ENCODE measurements around the gene OR51B4. TPM values are rescaled to one million over a fixed set of nuclear protein-coding genes. Genes with fewer than 3 reads are reported as not detected.

The OR51B4 gene
- total RNA-seq, 1 experiment from 2014 or later = not detected

DNA sequence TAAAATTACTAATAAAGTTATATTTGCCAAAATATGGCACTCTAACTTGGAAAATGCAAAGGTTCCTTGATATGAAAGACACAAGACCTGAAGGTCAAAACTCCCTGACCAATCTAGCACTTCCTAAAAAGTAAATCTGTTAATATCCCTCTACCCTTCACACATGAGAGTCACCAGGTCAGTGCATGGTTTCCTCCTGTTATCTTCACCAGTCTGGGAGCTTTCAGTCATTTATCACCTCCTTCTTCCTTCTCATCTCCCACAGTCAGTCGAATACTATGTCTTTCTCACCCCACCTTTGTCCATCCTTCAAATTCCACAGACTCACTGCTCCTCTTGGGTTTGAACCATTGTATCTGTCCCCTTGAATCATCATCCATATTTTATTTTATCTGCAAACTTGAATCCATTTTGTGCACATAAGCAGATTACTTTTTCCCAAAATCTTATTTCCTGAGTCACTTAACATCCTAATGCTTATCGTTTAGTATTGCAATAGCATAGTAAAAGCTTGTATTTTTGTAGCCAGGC, 34.6 kb downstream of the OR51B4 start:
- no peak overlapping the region for H2BK20ac ChIP-seq (ENCODE audit: low read depth, low read length, poor library complexity, severe bottlenecking)
- H3K4me3 Mint-ChIP-seq = no peak overlapping the region
- H3T11ph ChIP-seq (ENCODE audit: low read length) = no peak overlapping the region
- no peak overlapping the region for H4K5ac ChIP-seq (ENCODE audit: insufficient read length, low read depth, low read length)
- H2BK5ac ChIP-seq (ENCODE audit: insufficient read length, low read length) = no peak overlapping the region
- no peaks in the 10 kb centered on the region for H4K20me1 ChIP-seq (ENCODE audit: control insufficient read depth, insufficient read depth, insufficient read length)
- no peak overlapping the region for H2AFZ ChIP-seq (ENCODE audit: low read length)
- H3K14ac ChIP-seq (ENCODE audit: insufficient read depth, low read length) = no peak overlapping the region
- no peak overlapping the region for H2BK15ac ChIP-seq (ENCODE audit: low read depth, low read length)
- no peak for DNase-seq
- no CpG with 5 or more reads among the region's 2 CpGs for WGBS (ENCODE audit: extremely low coverage, insufficient read length, low lambda C conversion rate)
- no peak overlapping the region for H3K4ac ChIP-seq (ENCODE audit: low read depth, low read length)
- no peak overlapping the region for H3K56ac ChIP-seq (ENCODE audit: insufficient read length, low read depth, low read length)
- H3K27me3 ChIP-seq (ENCODE audit: insufficient read depth, low read length) = no peaks in the 10 kb centered on the region
- no peaks in the 10 kb centered on the region for H3K23me2 ChIP-seq (ENCODE audit: insufficient read length, low read depth, low read length, poor library complexity, severe bottlenecking)
- no peaks in the 10 kb centered on the region for H3K9me3 ChIP-seq (ENCODE audit: control insufficient read depth, low read depth, low read length)
- H3K9me3 Mint-ChIP-seq = peaks cover 0 to 2% of the 10 kb centered on the region in 2 experiments; a peak in 3 of 5 replicates
- H4K91ac ChIP-seq (ENCODE audit: insufficient read length, low read depth, low read length) = no peak overlapping the region
- TF ChIP-seq, protein P1, sequence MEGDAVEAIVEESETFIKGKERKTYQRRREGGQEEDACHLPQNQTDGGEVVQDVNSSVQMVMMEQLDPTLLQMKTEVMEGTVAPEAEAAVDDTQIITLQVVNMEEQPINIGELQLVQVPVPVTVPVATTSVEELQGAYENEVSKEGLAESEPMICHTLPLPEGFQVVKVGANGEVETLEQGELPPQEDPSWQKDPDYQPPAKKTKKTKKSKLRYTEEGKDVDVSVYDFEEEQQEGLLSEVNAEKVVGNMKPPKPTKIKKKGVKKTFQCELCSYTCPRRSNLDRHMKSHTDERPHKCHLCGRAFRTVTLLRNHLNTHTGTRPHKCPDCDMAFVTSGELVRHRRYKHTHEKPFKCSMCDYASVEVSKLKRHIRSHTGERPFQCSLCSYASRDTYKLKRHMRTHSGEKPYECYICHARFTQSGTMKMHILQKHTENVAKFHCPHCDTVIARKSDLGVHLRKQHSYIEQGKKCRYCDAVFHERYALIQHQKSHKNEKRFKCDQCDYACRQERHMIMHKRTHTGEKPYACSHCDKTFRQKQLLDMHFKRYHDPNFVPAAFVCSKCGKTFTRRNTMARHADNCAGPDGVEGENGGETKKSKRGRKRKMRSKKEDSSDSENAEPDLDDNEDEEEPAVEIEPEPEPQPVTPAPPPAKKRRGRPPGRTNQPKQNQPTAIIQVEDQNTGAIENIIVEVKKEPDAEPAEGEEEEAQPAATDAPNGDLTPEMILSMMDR (conservative IDR thresholded peaks at IDR 0.05) = no peak
- H3K27ac Mint-ChIP-seq = no peak overlapping the region
- H3K18ac ChIP-seq (ENCODE audit: insufficient read length, low read depth, low read length) = no peak overlapping the region
- no peaks in the 10 kb centered on the region for H3K79me2 ChIP-seq (ENCODE audit: insufficient read depth, low read length)
- no peak overlapping the region for H3K9ac ChIP-seq (ENCODE audit: extremely low read depth, insufficient read length, low read length)
- H2BK120ac ChIP-seq (ENCODE audit: low read depth, low read length, poor library complexity, severe bottlenecking) = no peak overlapping the region
- no peak overlapping the region for H4K8ac ChIP-seq (replicated peaks; ENCODE audit: insufficient read length, low read depth, low read length)
- peaks cover 0 to 5% of the 10 kb centered on the region in 2 experiments; a peak in 2 of 4 replicates for H3K4me1 Mint-ChIP-seq
- H3K36me3 Mint-ChIP-seq (ENCODE audit: insufficient read depth in 1 of 3, low read depth in 3 of 3) = no peaks in the 10 kb centered on the region
- H3K4me1 ChIP-seq (ENCODE audit: insufficient read depth, low read length) = no peaks in the 10 kb centered on the region
- no peak overlapping the region for H2BK12ac ChIP-seq (ENCODE audit: insufficient read length, low read depth, low read length)
- no peak overlapping the region for H2AK5ac ChIP-seq (ENCODE audit: insufficient read length, low read length)
- no peak overlapping the region for H3K4me2 ChIP-seq (ENCODE audit: insufficient read depth, insufficient read length, low read length)
- peaks cover 3% of the 10 kb centered on the region for H3K27me3 Mint-ChIP-seq (ENCODE audit: low read depth)
- no peak overlapping the region for H3K27ac ChIP-seq (ENCODE audit: insufficient read length, low read depth, low read length)
- H3K23ac ChIP-seq (ENCODE audit: insufficient read length, low read depth, low read length) = no peak overlapping the region
- H3K79me1 ChIP-seq (ENCODE audit: insufficient read depth, low read depth, low read length, poor library complexity, severe bottlenecking) = no peaks in the 10 kb centered on the region

All from H9 (cell line).